TTC549 (cell line): Measurements from ENCODE around the gene ALPG.
"Not testable (repeated sequence)": the region's sequence is repeated elsewhere in the genome, so short reads cannot be mapped to it uniquely, and the experiment has no call there.

Experiments
- FAIRE-seq: peaks from 2 replicates; lab custom pipeline; 2012; peaks lifted over from hg19 to GRCh38; lab: Jason Lieb, UNC

Gene ALPG

GRCh38 chr2:232398293-232399034, 8.2 kb upstream of the ALPG start:
- FAIRE-seq: no peak

- FAIRE-seq: no peak
Measured at GRCh38 chr2:232400256-232401015, 6.2 kb upstream of the ALPG start.

- FAIRE-seq: no peak
Measured at GRCh38 chr2:232402518-232402917, 4.1 kb upstream of the ALPG start.

DNA sequence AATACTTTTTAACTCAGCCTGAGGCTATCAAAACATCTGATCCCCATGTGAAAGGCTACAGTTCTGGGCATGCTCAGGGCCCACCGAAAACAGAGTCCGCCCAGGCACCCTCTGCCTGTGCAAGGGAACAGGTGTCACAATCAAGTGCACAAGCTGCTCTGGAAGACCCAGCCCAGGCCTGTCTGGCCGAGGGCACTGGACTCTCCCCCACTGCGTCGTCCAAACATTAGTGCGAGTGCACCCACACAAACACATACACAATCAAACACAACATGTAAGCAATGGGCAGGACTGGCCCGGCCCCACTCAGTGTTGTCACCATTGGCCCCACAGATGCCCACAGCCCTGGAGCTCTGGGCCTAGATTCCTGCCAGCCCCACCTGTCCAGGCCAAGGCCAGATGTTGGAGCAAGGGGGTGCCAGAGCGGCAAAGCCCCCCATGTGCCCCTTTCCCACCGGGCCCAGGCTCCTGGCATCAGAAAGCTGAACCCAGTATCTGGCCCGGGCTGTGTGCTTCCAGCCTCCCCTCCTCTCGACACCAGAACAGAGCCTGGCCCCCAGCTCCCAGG, 617 bp upstream of the ALPG start:
- no peak for FAIRE-seq

DNA sequence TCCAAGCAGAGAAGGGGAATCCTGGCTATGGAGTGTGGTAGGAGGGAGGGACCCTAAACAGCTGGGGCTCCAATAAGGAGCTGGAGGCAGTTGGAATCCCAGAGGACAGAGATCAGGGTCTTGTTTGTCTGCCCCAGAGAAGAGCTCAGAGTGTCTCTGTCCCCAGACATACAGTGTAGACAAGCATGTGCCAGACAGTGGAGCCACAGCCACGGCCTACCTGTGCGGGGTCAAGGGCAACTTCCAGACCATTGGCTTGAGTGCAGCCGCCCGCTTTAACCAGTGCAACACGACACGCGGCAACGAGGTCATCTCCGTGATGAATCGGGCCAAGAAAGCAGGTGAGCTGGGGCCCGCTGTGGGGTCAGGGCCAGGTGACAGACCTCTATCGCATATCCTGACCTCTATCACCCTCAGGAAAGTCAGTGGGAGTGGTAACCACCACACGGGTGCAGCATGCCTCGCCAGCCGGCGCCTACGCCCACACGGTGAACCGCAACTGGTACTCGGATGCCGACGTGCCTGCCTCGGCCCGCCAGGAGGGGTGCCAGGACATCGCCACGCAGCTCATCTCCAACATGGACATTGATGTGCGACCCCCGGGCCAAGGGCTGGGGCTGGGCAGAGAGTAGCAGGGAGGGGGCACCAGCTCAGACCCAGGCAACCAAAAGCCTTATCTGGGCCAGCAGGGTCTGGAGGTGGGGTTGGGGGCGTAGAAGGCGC, 945 bp downstream of the ALPG start:
- not testable (repeated sequence) for FAIRE-seq

DNA sequence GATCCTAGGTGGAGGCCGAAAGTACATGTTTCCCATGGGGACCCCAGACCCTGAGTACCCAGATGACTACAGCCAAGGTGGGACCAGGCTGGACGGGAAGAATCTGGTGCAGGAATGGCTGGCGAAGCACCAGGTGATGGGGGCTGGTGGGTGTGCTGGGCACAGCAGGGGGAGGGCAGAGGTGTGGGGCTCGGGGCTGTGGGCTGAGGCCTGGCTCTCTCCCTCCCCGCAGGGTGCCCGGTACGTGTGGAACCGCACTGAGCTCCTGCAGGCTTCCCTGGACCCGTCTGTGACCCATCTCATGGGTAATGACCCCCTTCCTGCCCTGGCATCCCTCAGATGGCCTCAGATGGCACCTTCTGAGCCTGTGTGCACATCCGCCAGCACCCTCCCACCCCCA, 1.6 kb downstream of the ALPG start:
- not testable (repeated sequence) for FAIRE-seq

DNA sequence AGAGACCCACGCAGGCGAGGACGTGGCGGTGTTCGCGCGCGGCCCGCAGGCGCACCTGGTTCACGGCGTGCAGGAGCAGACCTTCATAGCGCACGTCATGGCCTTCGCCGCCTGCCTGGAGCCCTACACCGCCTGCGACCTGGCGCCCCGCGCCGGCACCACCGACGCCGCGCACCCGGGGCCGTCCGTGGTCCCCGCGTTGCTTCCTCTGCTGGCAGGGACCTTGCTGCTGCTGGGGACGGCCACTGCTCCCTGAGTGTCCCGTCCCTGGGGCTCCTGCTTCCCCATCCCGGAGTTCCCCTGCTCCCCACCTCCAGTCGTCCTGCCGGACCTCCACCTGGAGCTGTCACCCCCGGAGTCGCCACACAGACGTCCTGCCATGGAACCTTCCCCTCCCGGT, 3.0 kb downstream of the ALPG start:
- not testable (repeated sequence) for FAIRE-seq

DNA sequence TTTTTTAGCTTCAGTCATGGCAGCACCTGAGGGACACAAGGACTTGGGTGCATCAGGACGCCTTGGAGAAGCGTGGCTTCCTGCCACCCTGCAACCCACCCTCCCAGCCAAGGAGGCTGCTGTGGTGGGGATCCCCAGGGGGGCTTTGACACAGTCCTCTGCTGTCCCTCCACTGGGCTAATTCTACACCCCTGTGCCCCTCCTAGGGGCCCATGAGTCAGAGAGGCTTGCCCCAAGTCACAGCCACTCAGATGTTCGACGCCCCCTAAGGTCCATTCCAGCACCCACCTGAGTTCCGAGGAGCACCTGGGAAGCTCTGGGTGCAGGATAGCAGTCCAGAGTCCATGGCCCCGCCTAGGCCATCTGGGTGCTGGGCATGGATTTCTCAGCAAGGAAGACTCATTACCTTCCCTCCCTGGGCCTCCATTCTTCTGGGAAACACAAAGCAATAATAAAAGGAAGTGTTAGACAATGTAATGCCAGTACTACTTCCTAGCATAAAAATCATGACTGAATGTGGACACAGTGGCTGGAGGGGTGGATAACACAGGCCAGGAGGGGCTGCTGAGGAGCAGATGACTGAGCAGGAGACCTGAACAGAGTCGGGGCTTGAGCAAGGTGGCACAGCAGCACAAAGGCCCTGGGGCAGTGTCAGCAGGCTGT, 3.7 kb downstream of the ALPG start:
- no peak for FAIRE-seq

DNA sequence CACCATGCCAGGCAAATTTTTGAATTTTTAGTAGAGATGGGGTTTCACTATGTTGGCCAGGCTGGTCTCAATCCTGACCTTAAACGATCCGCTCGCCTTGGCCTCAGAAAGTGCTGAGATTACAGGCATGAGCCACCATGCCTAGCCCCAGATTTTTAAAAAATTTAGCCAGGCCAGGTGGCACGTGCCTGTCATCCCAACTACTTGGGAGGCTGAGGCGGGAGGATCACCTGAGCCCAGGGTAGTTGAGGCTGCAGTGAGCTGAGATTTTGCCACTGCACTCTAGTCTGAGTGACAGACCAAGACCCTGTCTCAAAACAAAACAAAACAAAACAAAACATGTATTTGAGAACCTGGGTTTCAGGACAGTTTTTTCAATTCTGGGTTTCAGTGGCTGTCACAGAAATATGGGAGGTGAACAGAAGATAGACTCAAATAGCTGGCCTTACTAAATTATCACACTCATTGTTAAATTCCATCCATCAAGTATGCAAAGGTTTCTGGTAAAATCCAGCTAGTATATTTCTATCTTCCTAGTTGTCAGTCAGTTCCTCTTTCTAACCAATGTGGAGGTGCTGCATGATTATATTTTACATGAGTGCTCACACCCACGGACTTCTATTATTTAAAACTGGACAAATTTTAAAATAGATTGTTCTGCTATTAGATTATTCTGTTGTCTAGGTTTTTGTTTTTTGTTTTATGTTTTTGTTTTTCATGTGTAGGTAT, 5.4 kb downstream of the ALPG start:
- FAIRE-seq: no peak

DNA sequence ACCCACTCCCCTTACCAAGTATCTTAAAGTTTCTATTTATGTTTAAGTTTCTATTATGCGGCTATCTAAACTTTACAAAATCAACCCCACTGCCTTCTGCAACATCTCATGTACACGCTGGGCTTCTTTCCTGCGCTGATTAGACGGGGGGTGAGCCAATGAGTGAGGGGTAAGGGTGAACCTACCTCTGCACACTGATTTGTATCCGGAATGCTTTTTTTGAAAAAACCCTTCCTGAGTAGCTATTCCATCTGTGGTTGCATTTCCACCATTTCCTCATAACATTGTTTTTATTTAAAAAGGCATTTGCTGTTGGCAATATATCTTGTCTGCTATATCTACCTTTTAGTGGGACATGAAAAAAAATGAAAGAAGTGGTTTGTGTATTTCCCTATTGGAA, 6.3 kb downstream of the ALPG start:
- no peak for FAIRE-seq

DNA sequence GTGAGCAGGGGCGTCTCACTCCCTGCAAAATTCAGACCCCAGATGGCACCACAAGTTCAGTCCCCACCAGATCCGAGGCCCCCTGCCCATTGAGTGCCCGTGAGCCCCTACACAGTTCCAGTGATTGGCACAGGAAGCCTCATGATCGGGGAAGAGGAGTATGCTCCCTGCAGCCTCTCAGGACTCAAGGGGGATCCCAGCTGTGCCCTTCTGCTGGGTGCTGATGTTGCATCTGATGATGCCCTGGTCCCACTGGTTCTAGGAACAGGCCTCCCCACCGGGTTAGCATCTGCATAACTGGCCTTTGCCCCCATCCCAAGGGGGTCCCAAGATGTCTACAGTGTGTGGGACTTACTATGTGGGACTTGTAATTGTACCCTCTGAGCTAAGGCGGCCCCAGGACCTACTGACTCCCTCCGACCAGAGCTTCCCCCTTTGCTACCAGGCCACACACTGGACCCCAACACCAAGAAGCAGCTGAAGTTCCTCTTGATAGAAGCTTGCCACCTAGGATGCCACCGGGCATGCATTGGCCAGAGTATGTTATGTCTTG, 8.6 kb downstream of the ALPG start:
- FAIRE-seq: no peak

DNA sequence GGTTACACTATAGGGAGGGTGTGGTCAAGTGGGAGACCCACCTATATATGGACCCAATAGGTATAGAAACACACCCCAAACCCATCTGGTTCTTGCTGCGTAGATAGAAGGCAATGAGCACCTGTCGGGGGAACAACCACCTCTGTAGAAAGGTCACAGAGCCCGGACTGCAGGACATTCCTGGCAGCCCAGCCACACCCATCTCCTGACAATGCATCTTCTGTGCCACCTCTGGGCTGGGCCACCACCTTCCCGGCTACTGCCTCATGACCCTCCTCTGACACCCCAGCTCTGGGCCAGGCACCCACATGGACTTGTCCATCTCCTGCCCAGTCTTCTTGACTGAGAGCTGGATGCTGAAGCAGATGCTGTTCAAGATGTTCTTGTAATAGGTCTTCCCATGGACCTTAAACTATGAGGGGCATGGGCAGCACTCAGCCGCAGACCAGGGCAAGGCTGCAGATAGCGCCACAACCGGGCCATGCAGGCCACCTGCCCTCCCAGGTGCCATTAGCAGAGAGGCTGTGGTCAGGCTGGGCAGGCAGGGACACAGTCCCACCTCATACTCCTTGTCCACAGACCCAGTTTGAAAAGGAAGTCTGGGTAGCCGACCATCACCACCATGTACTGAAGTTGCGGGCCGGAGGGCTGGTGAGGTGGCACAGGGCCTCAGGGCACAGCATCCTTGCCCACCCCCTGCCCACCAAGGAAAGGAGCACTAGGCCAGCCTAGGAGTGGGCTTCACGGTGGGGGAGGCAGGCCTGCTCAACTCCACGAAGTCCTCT, 9.3 kb downstream of the ALPG start:
- FAIRE-seq: no peak

GRCh38 chr2:232416521-232417470, 10.2 kb downstream of the ALPG start:
- no peak for FAIRE-seq

- no peak for FAIRE-seq
Measured at GRCh38 chr2:232417489-232417888, 10.8 kb downstream of the ALPG start.

DNA sequence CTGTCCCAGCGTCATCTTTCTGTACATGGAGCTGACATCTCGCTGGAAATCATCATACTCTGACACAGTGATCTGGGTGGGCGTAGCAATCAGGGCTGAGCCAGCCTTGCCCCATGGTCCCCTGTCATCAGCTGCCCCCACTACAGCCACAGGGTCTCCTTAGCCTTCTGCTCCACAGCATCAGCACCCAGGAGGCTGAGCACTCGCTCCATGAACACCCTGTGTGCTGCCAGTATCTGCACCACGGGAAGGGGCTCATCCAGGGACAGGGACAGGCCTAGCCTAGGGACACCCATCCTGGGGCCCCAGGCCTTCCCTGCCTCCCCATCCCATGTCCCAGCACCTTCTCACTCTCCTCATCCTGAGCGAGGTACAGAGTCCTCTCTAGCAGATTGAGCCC, 11.4 kb downstream of the ALPG start:
- no peak for FAIRE-seq

- no peak for FAIRE-seq
Measured at GRCh38 chr2:232418466-232419244, 12.0 kb downstream of the ALPG start.

- FAIRE-seq: no peak
Measured at GRCh38 chr2:232419245-232420072, 12.8 kb downstream of the ALPG start.

- no peak for FAIRE-seq
Measured at GRCh38 chr2:232420073-232420454, 13.4 kb downstream of the ALPG start.
